SHP77 (cell line): Measurements from ENCODE around the gene REXO1.

ENCODE experiments used
- DNase-seq, 2 experiments: peaks; one replicate each; lab custom pipeline; 2025; lab: John Stamatoyannopoulos, UW

REXO1 gene

GRCh38 chr19:1790054-1790792 lies 58.1 kb downstream of the REXO1 start:
- no peak for DNase-seq

DNA sequence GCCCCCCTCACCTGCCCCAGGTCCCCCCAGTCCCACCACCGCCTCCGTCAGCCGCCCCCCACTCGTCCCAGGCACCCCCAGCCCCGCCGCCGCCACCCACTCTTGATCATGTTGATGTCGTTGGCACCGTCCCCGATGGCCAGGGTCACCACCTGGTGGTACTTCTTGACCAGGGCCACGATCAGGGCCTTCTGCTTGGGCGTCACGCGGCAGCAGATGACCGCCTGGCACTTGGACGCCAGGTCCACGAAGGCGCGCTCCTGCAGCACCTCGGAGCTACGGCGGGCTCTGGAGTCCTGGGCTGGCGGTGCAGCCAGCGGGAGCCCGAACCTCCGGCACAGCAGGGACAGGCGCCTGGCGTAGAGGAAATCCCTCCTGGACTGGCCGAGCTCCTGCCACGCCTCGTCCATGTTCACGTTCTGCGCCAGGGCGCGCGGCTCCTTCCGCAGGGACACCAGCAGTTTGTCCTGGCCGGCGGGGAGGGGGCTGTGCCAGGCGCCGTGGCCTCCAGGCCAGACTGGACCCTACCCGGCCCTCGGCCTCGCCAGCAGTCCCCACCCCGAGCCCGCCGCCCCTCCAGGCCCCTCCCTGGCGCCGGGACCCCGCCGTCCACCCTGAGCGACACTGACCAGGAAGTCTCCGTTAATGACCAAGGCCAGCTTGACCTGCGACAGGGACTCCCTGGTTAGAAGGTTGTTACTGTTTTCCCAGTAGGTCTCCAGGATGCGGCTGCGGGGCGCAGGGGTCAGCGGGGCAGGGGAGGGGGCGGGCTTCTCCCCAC lies 58.8 kb downstream of the REXO1 start:
- DNase-seq, result no peak

GRCh38 chr19:1787116-1787515 lies 61.2 kb downstream of the REXO1 start:
- no peak for DNase-seq

GRCh38 chr19:1786668-1787067 lies 61.6 kb downstream of the REXO1 start:
- no peak for DNase-seq

DNA sequence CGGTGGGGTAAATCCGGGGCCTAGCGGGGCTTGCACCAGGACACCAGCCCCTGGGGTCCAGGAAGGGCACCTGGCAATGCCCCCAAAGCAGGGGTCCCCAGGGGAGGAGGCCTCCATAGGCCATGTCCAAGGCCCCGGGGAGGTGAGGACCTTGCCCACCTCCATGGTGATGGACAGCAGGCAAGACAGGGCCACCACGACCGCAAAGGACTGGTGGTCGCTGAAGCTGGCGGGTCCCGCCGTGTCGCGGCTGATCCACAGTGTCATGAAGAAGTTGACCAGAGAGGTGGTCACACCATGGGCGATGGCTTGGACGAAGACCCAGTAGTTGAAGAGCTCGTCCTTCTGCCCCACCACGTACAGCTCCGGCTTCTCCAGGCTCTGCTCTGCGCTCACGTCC lies 63.0 kb downstream of the REXO1 start:
- no peak for DNase-seq

DNA sequence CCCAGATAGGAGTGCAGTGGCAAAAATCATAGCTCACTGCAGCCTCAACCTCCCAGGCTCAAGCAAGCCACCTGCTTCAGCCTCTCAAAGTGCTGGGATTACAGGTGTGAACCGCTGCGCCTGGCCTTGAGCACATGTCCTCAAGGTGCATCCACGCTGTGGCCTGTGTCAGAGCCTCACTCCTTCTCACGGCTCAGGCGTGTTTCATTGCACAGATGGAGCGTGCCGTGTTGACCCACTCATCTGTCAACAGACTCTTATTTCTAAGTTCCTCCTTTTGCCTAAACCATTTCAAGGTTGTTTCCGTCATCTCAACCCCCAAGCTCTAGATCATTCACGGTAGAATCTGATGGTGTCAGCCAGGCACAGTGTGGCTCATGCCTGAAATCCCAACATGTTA lies 64.4 kb downstream of the REXO1 start:
- DNase-seq, result no peak

DNA sequence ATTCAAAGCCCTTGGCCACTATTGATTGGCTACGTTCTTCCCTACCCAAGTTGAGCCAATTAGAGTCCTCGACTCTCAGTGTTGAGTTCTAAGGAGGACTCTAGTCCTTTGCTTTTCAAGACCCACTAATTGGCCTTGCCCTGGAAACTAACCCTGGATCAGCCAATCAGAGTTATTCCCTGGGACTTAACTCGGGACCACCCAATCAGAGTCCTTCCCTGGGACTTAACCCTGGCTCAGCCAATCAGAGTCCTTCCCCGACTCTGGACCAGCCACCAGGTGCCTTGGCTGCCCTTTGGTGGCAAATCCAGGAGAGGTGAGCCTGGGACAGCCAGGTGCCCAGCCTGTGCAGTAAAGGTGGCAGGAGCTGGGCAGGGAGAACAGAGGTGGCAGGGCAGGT lies 64.9 kb downstream of the REXO1 start:
- no peak for DNase-seq

DNA sequence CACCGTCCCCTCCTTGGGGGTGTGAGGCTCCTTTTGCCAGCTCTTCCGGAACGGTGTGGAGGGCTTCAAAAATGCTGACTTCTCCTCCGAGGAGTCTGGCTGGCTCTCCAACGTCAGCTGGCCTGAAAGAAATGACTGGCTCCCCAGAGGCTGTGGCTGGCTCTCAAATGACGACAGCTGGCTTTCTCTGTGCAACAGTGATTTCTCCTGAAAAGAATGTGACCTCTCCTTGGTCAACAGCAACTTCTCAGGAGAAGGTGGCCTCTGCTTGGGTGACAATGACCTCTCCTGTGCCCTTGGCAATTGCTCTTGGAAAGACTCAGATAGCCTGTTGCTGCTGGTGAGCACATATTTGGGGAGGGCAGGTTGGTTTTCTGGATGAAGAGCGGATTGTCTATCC lies 65.8 kb downstream of the REXO1 start:
- no peak for DNase-seq

DNA sequence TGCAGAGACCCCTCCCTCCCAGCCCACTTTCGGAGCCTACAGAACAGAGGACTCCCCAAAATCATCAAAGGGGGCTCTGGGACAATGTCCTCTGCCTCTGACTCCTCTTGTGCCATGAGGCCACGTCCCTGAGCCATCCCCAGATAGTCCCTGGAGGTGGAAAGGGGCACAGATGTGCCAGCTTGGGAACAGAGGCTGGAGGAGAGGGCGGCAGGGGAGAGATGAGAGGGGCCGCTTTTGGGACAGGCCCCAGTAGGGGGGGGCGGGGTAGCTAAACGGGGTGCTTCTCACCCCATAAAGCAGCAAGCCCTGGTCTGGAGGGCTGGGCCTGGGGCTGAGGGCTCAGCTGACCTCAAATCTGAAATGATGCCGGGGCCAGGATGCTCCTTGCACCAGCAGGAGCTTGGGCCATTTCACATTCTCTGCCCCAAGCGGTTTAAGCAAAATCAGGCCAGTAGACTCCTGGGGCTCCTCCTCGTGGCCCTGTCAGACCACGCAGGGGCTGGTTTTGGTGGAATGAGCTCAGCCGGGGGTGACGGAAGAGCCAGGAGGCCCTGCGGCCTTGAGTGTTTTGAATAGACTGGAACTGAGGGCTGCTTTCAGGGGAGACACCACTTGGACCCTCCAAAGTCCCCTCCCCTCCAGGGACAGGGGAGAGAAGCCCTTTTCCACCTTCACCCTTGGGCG lies 67.9 kb downstream of the REXO1 start:
- no peak for DNase-seq

DNA sequence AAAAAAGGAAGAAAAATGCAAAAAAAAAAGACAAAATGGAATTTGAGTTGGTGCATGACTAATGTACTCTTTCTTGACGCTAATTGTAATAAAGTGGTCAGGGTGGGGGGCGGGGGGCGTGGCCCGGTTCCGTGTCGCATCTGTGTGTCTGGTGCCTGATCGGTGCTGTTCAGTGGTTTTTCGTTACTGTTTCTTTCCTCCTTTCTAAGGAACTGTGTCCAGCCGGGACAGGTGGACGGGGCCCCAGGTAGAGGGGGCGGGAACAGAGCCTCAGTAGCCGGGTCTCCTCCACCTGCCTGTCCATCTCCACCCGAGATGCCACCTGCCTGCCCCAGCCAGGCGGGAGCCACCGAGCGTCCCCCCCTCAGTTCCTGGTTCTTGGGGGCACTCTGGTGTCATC lies 68.7 kb downstream of the REXO1 start:
- no peak for DNase-seq

- DNase-seq, result no peak
These were observed 71.1 kb downstream of the REXO1 start for GRCh38 chr19:1777149-1777548.

GRCh38 chr19:1776606-1777147 lies 71.6 kb downstream of the REXO1 start:
- DNase-seq, result no peak

GRCh38 chr19:1775951-1776605 lies 72.2 kb downstream of the REXO1 start:
- DNase-seq, result no peak

GRCh38 chr19:1774989-1775772 lies 73.1 kb downstream of the REXO1 start:
- no peak for DNase-seq

- no peak for DNase-seq
These were observed 75.1 kb downstream of the REXO1 start for GRCh38 chr19:1773184-1773583.

DNA sequence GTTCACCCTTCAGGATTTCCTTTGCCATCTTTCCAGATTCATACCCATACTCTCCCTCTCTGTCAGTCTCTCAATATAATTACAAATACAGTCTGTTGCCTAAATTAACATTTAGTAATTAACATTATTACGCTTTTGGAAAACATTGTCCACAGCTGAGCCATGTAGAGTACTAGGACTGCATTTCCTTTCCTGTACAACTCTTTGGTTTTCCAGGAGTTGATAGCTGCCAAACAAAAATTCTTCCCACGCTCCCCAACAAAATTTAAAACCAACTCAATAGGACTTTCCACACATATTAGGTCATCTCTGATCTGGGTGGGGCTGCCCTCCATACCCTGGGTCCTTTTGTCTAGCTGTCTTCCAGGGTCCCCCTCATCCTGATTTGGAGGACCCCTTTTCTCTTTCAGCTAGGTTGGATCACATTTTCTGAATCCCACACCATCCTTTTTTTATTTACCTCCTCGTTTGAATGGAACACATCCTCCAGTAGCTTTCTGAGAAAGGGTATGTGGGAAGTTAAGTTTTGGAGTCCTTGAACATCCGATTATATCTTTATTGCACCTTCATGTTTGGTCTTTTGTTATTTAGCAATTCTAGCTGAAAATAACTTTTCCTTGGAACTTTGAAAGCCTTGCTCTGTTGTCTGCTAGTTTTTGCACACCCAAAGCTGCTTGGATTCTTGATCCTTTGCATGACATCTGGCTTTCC lies 77.3 kb downstream of the REXO1 start:
- no peak for DNase-seq

DNA sequence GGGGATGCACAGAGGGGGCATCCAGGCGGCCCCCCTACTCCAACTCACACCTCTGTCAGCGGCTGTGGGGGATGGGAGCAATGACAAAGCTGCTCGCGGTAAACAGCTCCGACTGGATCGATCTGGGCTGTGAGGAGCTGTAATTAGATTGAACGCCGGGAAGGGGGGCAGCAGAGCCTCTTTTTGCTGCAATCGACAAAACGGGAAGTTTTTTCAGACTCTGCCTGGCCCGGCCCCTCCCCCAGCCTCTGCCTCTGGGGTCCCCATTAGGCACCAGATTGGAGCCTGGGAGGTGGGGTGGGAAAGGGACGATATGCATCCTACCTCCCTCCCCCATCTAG lies 78.7 kb downstream of the REXO1 start:
- no peak for DNase-seq

GRCh38 chr19:1768918-1769644 lies 79.2 kb downstream of the REXO1 start:
- DNase-seq, result no peak

GRCh38 chr19:1768248-1768647 lies 80.0 kb downstream of the REXO1 start:
- no peak for DNase-seq

DNA sequence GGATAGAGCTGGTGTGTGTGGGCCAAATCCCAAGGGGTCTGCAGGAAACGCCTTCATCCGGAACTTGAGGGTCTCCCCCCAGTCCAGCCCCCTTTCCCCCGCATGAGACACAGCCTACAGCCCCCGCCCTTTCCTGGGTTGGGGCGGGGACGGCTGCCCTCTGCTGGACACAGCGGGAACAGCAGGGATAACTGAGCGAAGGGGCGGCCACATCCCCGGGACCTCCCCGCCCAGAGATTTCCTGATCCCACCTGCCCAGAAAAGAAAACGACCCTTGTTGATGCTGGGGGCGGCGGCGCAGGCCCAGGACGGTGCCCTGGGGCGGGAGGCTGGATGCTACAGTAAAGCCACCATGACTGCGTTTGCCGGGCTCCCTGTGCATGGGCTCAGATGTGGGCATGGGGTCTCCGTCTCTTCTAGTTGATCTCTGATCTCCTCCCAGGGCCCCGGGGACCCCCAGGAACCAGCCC lies 80.8 kb downstream of the REXO1 start:
- DNase-seq, result no peak
